Fibroblast of villous mesenchyme (primary cell): Measurements from ENCODE around the gene GRK4. TPM values are rescaled to one million over a fixed set of nuclear protein-coding genes. Genes with fewer than 3 reads are reported as not detected.
"Not testable (repeated sequence)": the region's sequence is repeated elsewhere in the genome, so short reads cannot be mapped to it uniquely, and the experiment has no call there.

Experiments
- DNase-seq: peaks from one replicate; pipeline ENCODE4 v3.0.0-alpha.2; 2010; ENCODE audit warnings: low read depth
- H3K4me3 ChIP-seq: 2 replicates; pipeline ENCODE4 v1.5.1; 2011; ENCODE audit warnings: low read depth, mild to moderate bottlenecking, low read length
- CTCF ChIP-seq: IDR thresholded peaks from 2 replicates; pipeline ENCODE4 v1.5.1; 2012; ENCODE audit warnings: low read depth, mild to moderate bottlenecking, low read length; ENCODE audit not compliant: insufficient read depth
- total RNA-seq: library from RNA; depleted of rRNA; stranded (reverse); fragments of >200 nt; gene quantifications from 2 replicates; pipeline ENCODE4 v1.2.3, GENCODE V29; 2012

Gene GRK4
- total RNA-seq, 1 donor: 7.3 TPM

DNA sequence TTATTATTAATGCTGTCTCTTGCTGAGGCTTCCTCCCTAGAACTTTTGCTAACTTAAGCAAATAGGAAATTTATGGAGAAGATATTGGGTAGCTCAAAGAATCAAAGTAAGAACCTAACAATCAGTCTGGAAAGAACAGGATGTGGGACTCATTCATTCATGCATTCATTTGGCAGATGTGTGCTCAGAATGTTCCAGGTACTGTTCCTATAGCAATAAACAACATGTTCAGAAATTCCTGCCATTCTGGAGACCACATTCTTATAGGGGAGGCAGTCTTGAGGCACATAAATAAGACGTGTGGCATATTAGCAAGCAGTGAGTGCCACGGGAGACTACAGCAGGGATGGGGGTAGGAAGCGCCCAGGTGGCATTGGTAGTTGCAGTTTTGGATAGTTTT lies 5.0 kb downstream of the GRK4 start:
- H3K4me3 ChIP-seq: no peak overlapping the region
- no peak for DNase-seq
- no peak for TF ChIP-seq CTCF

DNA sequence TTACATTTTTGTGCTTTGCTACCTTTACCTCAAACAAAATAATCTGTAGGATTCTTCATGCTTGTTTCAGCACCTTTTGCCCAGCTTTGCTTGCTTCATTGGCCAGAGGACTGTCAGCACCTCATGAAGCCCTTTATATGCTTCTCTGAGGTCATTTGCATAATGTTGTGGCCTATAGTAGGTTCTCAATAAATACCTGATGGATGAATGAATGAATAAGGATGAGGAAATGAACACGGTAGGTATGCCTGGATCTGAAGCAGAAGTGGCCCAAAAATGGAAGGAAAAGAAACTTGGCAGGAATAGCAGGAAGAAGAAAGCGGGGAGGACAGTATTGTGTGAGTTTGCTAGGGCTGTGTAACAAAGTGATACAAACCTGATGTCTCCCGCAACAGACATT lies 7.9 kb downstream of the GRK4 start:
- no peak for DNase-seq
- TF ChIP-seq CTCF: no peak
- H3K4me3 ChIP-seq: no peak overlapping the region

DNA sequence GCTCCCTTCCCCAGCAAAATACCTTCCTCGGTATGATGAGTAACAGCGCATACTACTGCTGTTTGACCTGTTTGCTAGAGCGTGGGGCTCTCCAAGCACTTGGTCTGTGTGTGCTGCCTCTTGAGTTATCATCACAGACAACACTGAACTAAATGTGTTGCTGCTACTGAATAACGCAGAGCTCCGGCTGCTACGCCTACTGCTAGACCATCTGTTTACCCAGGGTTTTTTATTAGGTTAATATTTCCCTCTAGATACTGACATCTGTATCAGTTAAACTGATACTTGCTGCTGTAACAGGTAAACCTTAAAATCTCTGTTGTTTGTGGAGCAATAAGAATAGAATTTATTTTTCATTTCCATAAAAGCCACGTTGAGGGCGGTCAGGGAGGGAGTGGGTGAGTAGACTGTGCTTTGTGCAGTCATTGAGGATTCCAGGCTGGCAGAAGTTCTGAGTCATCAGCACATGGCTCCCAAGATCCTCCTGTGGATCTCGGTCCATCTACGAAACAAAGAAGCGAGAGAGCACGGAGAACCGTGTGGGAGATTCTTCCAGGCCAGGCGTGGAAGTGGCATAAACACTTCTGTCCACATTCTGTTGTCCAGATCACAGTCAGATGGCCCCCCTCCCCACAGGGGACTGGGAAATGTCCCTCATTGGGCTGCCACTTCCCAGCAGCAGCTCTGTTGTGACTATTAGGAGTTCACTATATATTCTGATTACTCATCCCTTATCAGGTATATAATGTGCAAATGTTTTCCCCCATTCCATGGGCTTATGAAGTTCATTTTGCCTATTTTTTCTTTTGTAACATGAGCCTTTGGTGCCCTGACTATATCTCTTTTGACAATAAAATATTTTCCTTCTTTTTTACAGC lies 14.1 kb downstream of the GRK4 start:
- H3K4me3 ChIP-seq: no peak overlapping the region
- peak; percentile 69 for DNase-seq
- TF ChIP-seq CTCF: no peak

GRCh38 chr4:2981256-2981819 lies 18.0 kb downstream of the GRK4 start:
- TF ChIP-seq CTCF: no peak
- DNase-seq: no peak

DNA sequence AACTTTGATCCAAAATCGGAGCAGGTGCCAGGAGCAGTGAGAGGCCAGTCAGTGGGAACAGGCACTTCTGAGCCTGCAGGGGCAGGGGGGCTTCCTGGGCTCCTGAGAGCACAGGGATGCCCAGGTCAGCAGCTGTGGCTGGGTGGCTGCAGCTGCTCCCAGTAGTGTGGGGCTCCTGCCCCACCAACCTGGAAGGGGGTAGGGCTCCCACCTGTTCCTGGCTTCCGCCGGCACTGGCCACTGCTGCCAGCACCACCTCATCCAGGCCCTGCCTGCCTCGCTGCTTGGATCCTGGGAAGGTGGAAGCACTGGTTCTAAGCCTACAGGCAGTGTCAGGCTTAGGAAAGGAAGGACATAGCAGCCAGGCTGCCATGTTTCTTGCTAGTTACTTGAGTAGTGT lies 18.6 kb downstream of the GRK4 start:
- no peak overlapping the region for H3K4me3 ChIP-seq
- DNase-seq: no peak
- no peak for TF ChIP-seq CTCF

More at GRCh38 chr4:2981256-2981819, 18.0 kb downstream of the GRK4 start:
- H3K4me3 ChIP-seq: no peak overlapping the region

DNA sequence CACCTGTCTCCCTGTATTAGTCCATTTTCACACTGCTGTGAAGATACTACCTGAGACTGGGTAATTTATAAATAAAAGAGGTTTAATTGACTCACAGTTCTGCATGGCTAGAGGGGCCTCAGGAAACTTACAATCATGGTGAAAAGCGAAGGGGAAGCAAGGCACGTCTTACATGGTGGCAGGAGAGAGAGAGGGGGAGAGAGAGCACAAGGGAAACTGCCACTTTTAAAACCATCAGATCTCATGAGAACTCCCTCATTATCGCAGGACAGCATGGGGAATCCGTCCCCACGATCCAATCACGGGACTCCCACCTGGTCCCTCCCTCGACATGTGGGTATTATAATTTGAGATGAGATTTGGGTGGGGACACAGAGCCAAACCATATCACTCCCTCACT lies 20.3 kb downstream of the GRK4 start:
- not testable (repeated sequence) for DNase-seq, H3K4me3 ChIP-seq

DNA sequence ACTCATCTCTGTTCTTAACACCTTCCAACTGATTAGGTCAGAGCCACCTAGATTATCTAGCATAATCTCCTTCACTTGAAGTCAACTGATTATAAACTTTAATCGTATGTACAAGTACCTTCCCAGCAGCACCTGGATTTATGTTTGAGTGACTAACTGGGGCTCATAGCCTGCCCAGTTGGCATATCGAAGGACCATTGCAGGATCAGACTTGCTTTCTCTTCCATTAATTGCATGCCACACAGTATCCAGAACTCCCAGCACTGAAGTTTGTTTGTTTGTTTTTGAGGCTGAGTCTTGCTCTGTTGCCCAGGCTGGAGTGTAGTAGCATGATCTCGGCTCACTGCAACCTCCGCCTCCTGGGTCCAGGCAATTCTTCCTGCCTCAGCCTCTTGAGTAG lies 27.9 kb downstream of the GRK4 start:
- TF ChIP-seq CTCF: no peak
- DNase-seq: no peak
- no peak overlapping the region for H3K4me3 ChIP-seq
